ENCODE data around the gene TNFRSF14. TPM values are rescaled to one million over a fixed set of nuclear protein-coding genes. Genes with fewer than 3 reads are reported as not detected.

Gene TNFRSF14
- total and polyA plus RNA-seq, 2 of the 13 experiments (the other 11 are each of a cell fraction or from before 2014, with no cell fraction given) = 11.9 to 49.9 TPM

GRCh38 chr1:2525572-2525919 lies 30.6 kb upstream of the TNFRSF14 start:
- POLR2A ChIA-PET = interaction anchor here (1.0 to 3.9 kb wide), 10 partner anchors 9 to 112 kb away, joined by 3 to 38 read pairs (median 6); partner anchors contain the start of gene PEX10
- Histone ChIP-seq H3K27ac (ENCODE audit: extremely low read length, insufficient read depth, low read length) (peak overlapping the region; percentile 49), H3K9me3 (ENCODE audit: low read length) (no peaks in the 10 kb centered on the region), H3K79me2 (ENCODE audit: insufficient read depth, low read length) (peaks cover 35% of the 10 kb centered on the region), H3K4me1 (ENCODE audit: insufficient read depth, low read length) (peaks cover 66% of the 10 kb centered on the region), H3K9ac (ENCODE audit: insufficient read depth, low read depth, low read length) (peak overlapping the region; percentile 88), H2AFZ (ENCODE audit: low read length) (no peak overlapping the region), H3K4me2 (ENCODE audit: low read depth, low read length) (peak overlapping the region; percentile 92), H3K36me3 (replicated peaks in 1 of 2; ENCODE audit: control insufficient read depth in 1 of 2, insufficient read depth in 2 of 2, low read length in 2 of 2) (peaks cover 5 to 16% of the 10 kb centered on the region in 2 experiments; a peak in 4 of 5 replicates), H3K27me3 (ENCODE audit: control insufficient read depth in 1 of 2, insufficient read depth in 2 of 2, low read length in 2 of 2) (peaks cover 8 to 30% of the 10 kb centered on the region in 2 experiments), H4K20me1 (ENCODE audit: insufficient read depth, low read length) (peaks cover 34% of the 10 kb centered on the region), H3K4me3 (replicated peaks in 1 of 3; ENCODE audit: insufficient read depth in 1 of 3, low read depth in 2 of 3, low read length in 3 of 3) (peak overlapping the region; percentile 65 to 96 (median 69))
- FAIRE-seq (no peak), ATAC-seq (0 out of 3 replicates have a peak, but pooled peaks have one; percentile 2), DNase-seq (ENCODE audit: low spot score) (no peak)
- CTCF ChIA-PET (ENCODE audit: low intra/inter-chr PET ratio, low total read pairs) = interaction anchor here (1.5 kb wide), 1 partner anchor 111 kb away, joined by 5 read pairs; no protein-coding TSS in a partner anchor
- in situ Hi-C loops (cut with HindIII; ENCODE audit: extremely low pct_ligation_motif_present, low pct_unique_long_range_greater_than_20kb) = no loop called here
- 1% methylated on average over 8 of the region's 20 CpGs for whole genome bisulfite sequencing (ENCODE audit: low lambda C conversion rate)
- no TSS peak for BruUV-seq (replicated peaks)
- intact Hi-C loops (cut with micrococcal nuclease; ENCODE audit: unreplicated experiment) = no loop called here
- TF ChIP-seq CENPBD1 (CRISPR knock-in tag; IDR thresholded peaks at IDR 0.05; ENCODE audit: borderline replicate concordance, low read depth) (no peak), ZNF709 (CRISPR knock-in tag; IDR thresholded peaks at IDR 0.05) (no peak), MTF2 (CRISPR knock-in tag; IDR thresholded peaks at IDR 0.05; ENCODE audit: borderline replicate concordance) (no peak), GATAD1 (CRISPR knock-in tag; IDR thresholded peaks at IDR 0.05) (no peak), PCBP2 (optimal IDR thresholded peaks at IDR 0.05; ENCODE audit: low read depth, low read length, poor library complexity, severe bottlenecking) (no peak), KDM3A (CRISPR knock-in tag; IDR thresholded peaks at IDR 0.05; ENCODE audit: low read depth) (0 out of 2 replicates have a peak, but pooled peaks have one; percentile 16), ZNF569 (CRISPR knock-in tag; IDR thresholded peaks at IDR 0.05; ENCODE audit: borderline replicate concordance) (no peak), NFE2 (CRISPR knock-in tag; IDR thresholded peaks at IDR 0.05) (no peak), ZNF567 (CRISPR knock-in tag; IDR thresholded peaks at IDR 0.05; ENCODE audit: borderline replicate concordance) (no peak), ZNF792 (CRISPR knock-in tag; IDR thresholded peaks at IDR 0.05) (no peak), SOX13 (IDR thresholded peaks at IDR 0.05) (no peak), SOX13 (CRISPR knock-in tag; conservative IDR thresholded peaks at IDR 0.05 in 1 of 2, IDR thresholded peaks at IDR 0.05 in 1 of 2) (no peak), ZBTB7B (CRISPR knock-in tag; IDR thresholded peaks at IDR 0.05) (no peak), TOE1 (CRISPR knock-in tag; IDR thresholded peaks at IDR 0.05) (no peak)
- TF ChIP-seq, protein P1, sequence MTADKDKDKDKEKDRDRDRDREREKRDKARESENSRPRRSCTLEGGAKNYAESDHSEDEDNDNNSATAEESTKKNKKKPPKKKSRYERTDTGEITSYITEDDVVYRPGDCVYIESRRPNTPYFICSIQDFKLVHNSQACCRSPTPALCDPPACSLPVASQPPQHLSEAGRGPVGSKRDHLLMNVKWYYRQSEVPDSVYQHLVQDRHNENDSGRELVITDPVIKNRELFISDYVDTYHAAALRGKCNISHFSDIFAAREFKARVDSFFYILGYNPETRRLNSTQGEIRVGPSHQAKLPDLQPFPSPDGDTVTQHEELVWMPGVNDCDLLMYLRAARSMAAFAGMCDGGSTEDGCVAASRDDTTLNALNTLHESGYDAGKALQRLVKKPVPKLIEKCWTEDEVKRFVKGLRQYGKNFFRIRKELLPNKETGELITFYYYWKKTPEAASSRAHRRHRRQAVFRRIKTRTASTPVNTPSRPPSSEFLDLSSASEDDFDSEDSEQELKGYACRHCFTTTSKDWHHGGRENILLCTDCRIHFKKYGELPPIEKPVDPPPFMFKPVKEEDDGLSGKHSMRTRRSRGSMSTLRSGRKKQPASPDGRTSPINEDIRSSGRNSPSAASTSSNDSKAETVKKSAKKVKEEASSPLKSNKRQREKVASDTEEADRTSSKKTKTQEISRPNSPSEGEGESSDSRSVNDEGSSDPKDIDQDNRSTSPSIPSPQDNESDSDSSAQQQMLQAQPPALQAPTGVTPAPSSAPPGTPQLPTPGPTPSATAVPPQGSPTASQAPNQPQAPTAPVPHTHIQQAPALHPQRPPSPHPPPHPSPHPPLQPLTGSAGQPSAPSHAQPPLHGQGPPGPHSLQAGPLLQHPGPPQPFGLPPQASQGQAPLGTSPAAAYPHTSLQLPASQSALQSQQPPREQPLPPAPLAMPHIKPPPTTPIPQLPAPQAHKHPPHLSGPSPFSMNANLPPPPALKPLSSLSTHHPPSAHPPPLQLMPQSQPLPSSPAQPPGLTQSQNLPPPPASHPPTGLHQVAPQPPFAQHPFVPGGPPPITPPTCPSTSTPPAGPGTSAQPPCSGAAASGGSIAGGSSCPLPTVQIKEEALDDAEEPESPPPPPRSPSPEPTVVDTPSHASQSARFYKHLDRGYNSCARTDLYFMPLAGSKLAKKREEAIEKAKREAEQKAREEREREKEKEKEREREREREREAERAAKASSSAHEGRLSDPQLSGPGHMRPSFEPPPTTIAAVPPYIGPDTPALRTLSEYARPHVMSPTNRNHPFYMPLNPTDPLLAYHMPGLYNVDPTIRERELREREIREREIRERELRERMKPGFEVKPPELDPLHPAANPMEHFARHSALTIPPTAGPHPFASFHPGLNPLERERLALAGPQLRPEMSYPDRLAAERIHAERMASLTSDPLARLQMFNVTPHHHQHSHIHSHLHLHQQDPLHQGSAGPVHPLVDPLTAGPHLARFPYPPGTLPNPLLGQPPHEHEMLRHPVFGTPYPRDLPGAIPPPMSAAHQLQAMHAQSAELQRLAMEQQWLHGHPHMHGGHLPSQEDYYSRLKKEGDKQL (CRISPR knock-in tag; IDR thresholded peaks at IDR 0.05; ENCODE audit: low read depth) = no peak
- TF ChIP-seq, protein P2, sequence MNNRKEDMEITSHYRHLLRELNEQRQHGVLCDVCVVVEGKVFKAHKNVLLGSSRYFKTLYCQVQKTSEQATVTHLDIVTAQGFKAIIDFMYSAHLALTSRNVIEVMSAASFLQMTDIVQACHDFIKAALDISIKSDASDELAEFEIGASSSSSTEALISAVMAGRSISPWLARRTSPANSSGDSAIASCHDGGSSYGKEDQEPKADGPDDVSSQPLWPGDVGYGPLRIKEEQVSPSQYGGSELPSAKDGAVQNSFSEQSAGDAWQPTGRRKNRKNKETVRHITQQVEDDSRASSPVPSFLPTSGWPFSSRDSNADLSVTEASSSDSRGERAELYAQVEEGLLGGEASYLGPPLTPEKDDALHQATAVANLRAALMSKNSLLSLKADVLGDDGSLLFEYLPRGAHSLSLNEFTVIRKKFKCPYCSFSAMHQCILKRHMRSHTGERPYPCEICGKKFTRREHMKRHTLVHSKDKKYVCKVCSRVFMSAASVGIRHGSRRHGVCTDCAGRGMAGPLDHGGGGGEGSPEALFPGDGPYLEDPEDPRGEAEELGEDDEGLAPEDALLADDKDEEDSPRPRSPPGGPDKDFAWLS (CRISPR knock-in tag; IDR thresholded peaks at IDR 0.05; ENCODE audit: borderline replicate concordance) = no peak

Measured in HepG2 (cell line).